Measurements from ENCODE around the gene POM121L12.

POM121L12 gene

DNA sequence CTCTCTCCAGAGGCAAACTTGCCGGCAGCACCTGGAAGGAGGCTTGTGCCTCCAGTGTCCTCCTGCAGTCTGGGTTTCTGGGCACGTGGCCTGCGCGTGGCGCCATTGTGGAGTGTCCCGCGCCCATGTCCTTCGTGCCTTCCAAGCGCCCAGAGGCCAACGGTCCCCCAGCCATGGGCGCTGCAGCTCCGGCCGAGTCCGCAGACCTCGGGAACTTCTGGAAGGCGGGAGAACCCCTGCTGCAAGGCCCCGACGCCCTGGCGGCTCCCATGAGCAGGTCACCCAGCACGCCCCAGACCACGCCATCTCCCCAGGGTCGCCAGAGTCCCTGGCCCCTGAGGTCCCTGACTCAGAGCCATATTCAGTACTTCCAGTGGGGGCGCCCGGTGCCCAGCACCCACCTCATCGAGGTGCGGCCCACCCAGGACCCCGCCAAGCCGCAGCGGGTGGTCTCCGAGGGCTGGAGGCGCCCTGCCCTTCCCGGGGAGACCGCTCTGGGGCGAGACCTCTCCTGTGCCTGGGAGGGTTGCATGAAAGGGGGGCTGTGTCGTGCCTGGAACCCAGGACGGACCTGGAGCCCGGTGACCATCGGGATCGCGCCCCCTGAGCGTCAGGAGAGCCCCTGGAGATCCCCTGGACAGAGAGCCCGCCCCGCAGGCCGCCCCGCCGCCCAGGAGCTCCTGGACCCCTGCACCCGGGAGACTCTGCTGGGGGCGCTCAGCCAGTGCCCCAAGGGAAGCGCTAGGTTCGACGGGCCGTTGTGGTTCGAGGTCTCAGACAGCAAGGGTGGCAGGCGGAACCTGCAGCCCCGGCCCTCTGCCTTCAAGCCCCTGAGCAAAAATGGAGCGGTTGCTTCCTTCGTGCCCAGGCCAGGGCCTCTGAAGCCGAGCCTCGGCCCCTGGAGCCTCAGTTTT is at the start of gene POM121L12:
Gene POM121L12, plus strand, starts transcription at position 135 of the 914 bp plus-strand sequence. Its CDS starts 39 bp downstream, at position 174.
- no peak for DNase-seq (ENCODE audit: low spot score)
- no peak for FAIRE-seq

DNA sequence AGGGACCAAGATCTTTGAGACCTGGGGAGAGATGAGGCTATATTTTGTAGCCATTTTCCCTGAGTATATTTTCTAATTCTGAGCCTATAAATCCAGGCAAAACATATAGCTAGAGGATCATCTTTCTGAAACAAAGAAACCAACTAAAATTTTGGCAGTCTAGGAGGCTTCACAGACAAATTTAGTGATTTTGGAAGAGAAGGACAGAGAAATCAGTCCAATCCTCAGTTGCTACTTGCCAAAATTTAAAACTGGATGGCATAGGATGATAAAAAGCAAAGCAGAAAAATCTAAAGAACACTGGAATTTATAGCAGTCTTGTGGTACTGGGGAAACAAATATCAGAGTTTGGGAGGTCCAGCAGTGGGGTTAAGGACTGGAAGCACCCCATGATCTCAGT is 43.4 kb upstream of the POM121L12 start:
- no peak for DNase-seq (ENCODE audit: low spot score)
- no peak for FAIRE-seq

GRCh38 chr7:52992479-52993162 is 42.8 kb upstream of the POM121L12 start:
- DNase-seq (ENCODE audit: low spot score) (no peak), FAIRE-seq (no peak)

DNA sequence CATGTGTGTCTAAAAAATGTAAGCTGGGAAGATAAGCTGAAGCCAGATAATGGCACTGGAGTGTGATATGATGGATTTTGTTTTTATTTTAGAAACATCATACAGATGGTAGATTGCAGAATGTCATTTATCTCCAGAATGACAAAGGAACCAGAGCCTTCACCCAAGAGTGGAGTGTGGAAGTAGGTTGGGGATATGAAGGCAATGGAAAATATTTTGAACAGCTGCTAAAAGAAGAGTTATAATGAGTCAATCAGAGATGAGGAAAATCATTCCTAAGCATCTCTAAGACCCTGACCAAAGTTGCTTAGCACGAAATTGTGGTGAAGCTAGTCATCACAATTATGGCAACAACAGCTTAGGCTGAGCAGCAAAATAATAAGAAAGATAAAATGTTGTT is 39.8 kb upstream of the POM121L12 start:
- DNase-seq (ENCODE audit: low spot score): no peak
- no peak for FAIRE-seq

DNA sequence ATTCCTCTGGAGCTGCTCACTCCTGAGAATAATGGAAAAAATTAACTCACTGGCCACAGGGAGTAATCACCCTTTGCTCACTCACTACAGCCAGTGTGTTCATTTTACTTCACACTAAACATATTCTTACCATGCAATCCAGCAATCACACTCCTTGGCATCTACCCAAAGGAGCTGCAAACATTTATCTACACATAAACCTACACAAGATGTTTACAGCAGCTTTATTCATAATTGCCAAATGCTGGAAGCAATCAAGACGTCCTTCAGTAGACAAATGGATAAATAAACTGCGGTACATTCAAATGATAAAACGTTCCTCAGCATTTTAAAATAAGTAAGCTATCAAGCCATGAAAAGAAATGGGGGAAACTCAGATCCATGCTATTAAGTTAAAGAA is 34.2 kb upstream of the POM121L12 start:
- no peak for DNase-seq (ENCODE audit: low spot score)
- no peak for FAIRE-seq

DNA sequence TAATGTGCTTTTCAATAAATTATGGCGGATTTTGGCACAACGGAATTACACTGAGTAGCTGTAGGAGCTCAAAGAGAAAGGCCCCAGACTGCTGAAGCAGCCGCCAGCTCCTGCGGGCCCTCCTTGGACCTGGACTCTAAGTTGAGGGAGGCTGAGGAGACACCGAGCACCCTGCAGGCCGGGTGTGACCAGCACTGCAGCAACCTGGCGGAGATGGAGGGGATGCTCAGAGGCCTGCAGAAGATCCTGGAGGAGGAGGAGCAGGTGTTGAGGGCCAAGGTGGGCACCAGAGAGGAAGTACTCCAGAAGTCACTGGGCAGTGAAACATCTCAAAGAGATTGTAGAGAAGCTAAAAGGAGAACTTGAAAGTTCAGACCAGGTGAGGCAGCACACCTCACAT is 33.0 kb upstream of the POM121L12 start:
- FAIRE-seq: no peak

GRCh38 chr7:53003653-53004445 is 31.6 kb upstream of the POM121L12 start:
- FAIRE-seq (no peak), DNase-seq (ENCODE audit: low spot score) (no peak)

More for the DNA sequence above, 33.0 kb upstream of the POM121L12 start:
- no peak for DNase-seq (ENCODE audit: low spot score)

DNA sequence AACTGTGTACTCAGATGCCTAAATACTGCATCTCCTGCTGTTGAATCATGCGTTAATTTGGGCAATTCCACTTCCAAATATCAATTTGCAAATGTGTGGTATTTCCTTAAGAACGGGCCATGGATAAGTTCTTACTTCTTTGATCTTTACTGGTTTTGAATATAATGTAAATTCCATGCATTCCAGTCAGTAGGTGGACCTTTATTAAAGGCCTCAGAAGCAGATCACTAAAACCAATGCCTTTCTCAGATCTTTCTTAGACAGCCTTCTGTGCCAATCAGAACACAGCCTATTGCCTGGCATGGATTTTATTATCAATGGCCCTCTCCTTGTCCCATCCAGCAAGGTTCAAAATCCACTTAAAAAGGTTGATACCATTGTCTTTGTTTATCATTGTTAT is 21.5 kb upstream of the POM121L12 start:
- DNase-seq (ENCODE audit: low spot score) (no peak), FAIRE-seq (no peak)

- FAIRE-seq (no peak), DNase-seq (ENCODE audit: low spot score) (no peak)
Observed at GRCh38 chr7:53015463-53015862, 20.0 kb upstream of the POM121L12 start.

GRCh38 chr7:53022893-53023292 is 12.5 kb upstream of the POM121L12 start:
- no peak for FAIRE-seq

GRCh38 chr7:53048638-53049037 is 13.2 kb downstream of the POM121L12 start:
- no peak for FAIRE-seq

More at GRCh38 chr7:53022893-53023292, 12.5 kb upstream of the POM121L12 start:
- DNase-seq (ENCODE audit: low spot score): no peak

DNA sequence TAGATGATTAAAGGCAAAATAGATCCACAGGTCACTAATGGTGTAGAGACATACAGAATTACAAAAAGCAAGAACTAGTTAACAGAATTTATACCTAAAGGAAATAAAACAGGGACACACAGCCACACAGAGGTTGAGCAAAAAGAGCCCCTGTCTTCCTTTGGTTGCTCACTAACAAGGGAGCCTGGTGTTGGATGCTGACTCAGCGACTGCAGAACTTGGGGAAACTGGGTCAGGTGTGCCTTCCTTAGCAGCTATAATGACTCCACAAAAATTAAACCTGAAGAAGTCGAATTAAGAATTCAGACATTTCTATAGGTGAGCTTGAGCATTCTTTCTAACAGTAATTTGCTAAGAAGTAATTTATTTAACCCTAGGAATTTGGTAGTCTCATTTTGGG is 15.0 kb downstream of the POM121L12 start:
- FAIRE-seq (no peak), DNase-seq (ENCODE audit: low spot score) (no peak)

More at GRCh38 chr7:53048638-53049037, 13.2 kb downstream of the POM121L12 start:
- no peak for DNase-seq (ENCODE audit: low spot score)

DNA sequence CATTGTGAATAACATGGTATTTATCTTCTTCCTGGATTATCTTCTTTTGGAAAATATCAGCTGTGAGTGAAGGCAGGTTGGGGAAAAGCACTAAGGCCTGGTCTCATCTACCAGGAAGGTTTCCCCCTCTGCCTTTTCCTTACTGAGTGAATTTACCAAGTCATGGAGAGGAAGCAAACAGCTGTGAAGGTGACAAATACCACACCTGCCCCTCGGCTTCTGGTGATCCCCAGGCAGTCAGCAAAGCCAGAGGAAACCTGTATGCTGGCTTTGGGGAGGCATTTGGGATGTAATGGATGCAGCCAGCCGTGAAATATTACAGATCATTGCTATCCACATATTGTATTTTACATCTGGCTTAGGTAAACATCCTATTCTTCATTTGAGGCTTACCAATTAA is 24.2 kb downstream of the POM121L12 start:
- no peak for FAIRE-seq

GRCh38 chr7:53060066-53060465 is 24.6 kb downstream of the POM121L12 start:
- no peak for FAIRE-seq
- DNase-seq (ENCODE audit: low spot score): no peak

More for the DNA sequence above, 24.2 kb downstream of the POM121L12 start:
- DNase-seq (ENCODE audit: low spot score): no peak

- FAIRE-seq (no peak), DNase-seq (ENCODE audit: low spot score) (no peak)
Observed at GRCh38 chr7:53062796-53063195, 27.4 kb downstream of the POM121L12 start.

DNA sequence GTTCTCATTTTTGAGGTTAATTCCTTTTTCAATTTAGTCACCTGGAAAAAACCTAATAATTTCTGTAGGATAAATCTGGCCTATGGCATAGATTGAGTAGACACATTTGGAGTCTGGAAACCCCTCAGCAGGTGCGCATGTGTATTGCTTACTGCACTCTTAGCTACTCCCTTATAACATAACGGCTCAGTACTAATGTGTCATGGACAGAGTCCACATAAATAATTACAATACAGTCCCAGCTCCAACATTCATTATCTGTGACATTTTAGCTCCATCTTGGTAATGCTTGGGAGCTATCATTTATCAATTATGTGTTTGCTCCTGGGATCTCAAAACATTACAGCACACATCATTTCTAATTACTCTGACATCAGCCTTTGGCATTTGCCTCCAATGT is 33.2 kb downstream of the POM121L12 start:
- no peak for DNase-seq (ENCODE audit: low spot score)
- no peak for FAIRE-seq

- FAIRE-seq (no peak), DNase-seq (ENCODE audit: low spot score) (no peak)
Observed at GRCh38 chr7:53070883-53071282, 35.5 kb downstream of the POM121L12 start.

Data from RCC 7860 (cell line).